Measurements from ENCODE around the gene NGRN.
A peak's percentile ranks its signal among the peaks of the same experiment; 100 is the strongest.
"Not testable (repeated sequence)": the region's sequence is repeated elsewhere in the genome, so short reads cannot be mapped to it uniquely, and the experiment has no call there.

Gene NGRN

GRCh38 chr15:90270502-90271150, 5.2 kb downstream of the NGRN start:
- no peak for TF ChIP-seq CTCF (conservative IDR thresholded peaks at IDR 0.05; ENCODE audit: low read depth)
- DNase-seq (ENCODE audit: low spot score), result no peak
- ChIA-PET POLR2A (ENCODE audit: low non-redundant PET) (no interaction called here), CTCF (interaction anchor here (1.5 kb wide), 1 partner anchor 17 kb away, joined by 8 read pairs; no protein-coding TSS in a partner anchor)
- H3K27ac ChIP-seq, result peak overlapping the region; percentile 31

GRCh38 chr15:90271459-90272166, 6.1 kb downstream of the NGRN start:
- POLR2A ChIA-PET (ENCODE audit: low non-redundant PET), result interaction anchor here (0.5 kb wide), 1 partner anchor 49 kb away, joined by 11 read pairs; no protein-coding TSS in a partner anchor
- DNase-seq (ENCODE audit: low spot score), result no peak
- CTCF ChIA-PET, result no interaction called here
- H3K27ac ChIP-seq, result peak overlapping the region; percentile 31
- no peak for TF ChIP-seq CTCF (conservative IDR thresholded peaks at IDR 0.05; ENCODE audit: low read depth)

- POLR2A ChIA-PET (ENCODE audit: low non-redundant PET); H3K27ac ChIP-seq; DNase-seq (ENCODE audit: low spot score): not testable (repeated sequence)
- CTCF ChIA-PET, result interaction anchor here (0.6 kb wide), 1 partner anchor 46 kb away, joined by 3 read pairs; no protein-coding TSS in a partner anchor
Measured at GRCh38 chr15:90278467-90278866, 13.0 kb downstream of the NGRN start.

DNA sequence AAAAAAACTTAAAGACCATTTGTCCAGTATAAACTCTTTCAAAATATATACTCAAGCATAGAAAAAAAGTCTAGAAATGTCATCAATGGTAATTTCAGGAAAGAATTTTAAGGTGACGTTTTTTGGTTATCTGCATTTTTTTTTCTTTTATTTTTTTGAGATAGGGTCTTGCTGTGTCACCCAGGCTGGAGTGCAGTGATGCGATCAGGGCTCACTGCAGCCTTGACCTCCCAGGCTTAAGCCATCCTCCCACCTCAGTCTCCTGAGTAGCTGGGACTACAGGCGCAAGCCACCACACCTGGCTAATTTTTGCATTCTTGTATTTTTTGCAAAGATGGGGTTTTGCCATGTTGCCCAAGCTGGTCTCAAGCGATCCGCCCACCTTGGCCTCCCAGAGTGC, 15.3 kb downstream of the NGRN start:
- CTCF ChIA-PET, result interaction anchor here (0.6 to 0.8 kb wide), 2 partner anchors 13 to 201 kb away, joined by 3 to 5 read pairs; no protein-coding TSS in a partner anchor
- H3K27ac ChIP-seq; POLR2A ChIA-PET (ENCODE audit: low non-redundant PET); DNase-seq (ENCODE audit: low spot score): not testable (repeated sequence)

DNA sequence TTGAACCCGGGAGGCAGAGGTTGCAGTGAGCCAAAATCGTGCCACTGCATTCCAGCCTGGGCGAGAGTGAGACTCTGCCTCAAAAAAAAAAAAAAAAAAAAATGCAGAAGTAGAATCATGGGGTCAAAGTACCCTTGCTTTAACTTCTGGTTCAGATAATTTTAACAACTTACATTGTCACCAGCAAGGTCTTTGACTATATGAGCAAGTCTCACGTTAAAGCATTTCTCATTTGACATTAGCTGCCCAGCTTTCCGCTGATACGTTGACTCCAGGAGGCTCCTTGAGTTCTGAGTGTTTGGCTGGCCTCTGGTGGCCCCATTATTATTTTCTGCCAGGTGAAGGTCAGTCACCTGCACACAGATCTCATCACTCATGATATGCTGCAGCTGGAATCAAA, 16.2 kb downstream of the NGRN start:
- POLR2A ChIA-PET (ENCODE audit: low non-redundant PET); DNase-seq (ENCODE audit: low spot score); CTCF ChIA-PET: not testable (repeated sequence)

GRCh38 chr15:90286678-90287077, 21.2 kb downstream of the NGRN start:
- ChIA-PET POLR2A (ENCODE audit: low non-redundant PET) (no interaction called here), CTCF (interaction anchor here (0.6 to 1.3 kb wide), 8 partner anchors 16 to 738 kb away, joined by 3 to 8 read pairs (median 4); partner anchors contain the start of gene CIB1)
- peak; percentile 53 for DNase-seq (ENCODE audit: low spot score)
- H3K27ac ChIP-seq, result no peak overlapping the region
- peak; percentile 81 for TF ChIP-seq CTCF (conservative IDR thresholded peaks at IDR 0.05; ENCODE audit: low read depth)

More for the DNA sequence above, 16.2 kb downstream of the NGRN start:
- H3K27ac ChIP-seq, result not testable (repeated sequence)

DNA sequence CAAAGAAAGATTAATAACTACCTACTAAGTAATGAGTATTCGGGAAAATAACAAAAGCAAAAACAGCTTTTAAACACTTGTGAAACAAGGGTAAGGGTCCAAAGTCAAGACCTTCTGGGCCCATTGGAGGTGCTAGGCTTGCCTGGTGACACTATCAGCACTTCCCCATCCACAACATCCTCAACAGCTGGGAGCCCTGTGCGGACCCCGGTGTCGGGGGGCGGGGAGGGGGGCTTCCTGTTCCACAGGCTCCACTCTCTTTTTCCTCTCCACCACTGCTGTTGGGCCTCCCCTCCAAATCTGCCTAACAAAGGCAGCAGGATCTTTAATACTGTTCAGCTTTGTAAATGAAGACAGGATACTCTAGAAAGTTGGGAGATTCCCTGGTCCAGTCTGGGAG, 21.6 kb downstream of the NGRN start:
- DNase-seq (ENCODE audit: low spot score), result no peak

More for the DNA sequence above, 21.6 kb downstream of the NGRN start:
- no peak overlapping the region; the same call in 1 of the 2 replicates for H3K27ac ChIP-seq
- POLR2A ChIA-PET (ENCODE audit: low non-redundant PET), result no interaction called here
- CTCF ChIA-PET, result interaction anchor here (0.6 to 1.3 kb wide), 6 partner anchors 17 to 450 kb away, joined by 3 to 8 read pairs (median 4); partner anchors contain the start of gene CIB1
- TF ChIP-seq CTCF (conservative IDR thresholded peaks at IDR 0.05; ENCODE audit: low read depth), result no peak

All from RWPE1 (cell line).